ENCODE measurements around the gene IGSF9B.

IGSF9B gene

DNA sequence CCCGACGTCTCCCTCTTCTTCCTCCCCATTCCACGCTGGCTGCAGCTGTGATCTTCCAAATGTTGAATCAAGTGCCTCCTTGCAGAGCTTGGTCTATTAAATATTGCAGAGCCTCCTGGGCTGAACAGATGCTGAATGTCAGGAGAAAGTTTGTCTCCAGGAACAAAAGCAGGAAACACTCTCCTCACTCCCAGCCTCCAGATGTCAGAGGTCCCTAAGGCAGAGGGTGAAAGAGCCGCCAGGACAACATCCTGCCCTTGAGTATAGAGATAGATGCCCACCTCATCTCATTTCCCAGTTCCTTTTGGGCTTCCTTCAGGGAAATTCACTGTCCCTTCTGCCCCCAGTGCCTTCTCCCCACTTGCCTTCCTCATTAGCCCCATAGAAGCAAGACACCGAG, 40.8 kb upstream of the IGSF9B start:
- no peak for FAIRE-seq

GRCh38 chr11:133996671-133997070, 39.9 kb upstream of the IGSF9B start:
- FAIRE-seq (no peak), DNase-seq (ENCODE audit: insufficient read length, low spot score) (no peak)
- TF ChIP-seq SPI1 (IDR thresholded peaks at IDR 0.05; ENCODE audit: low read depth, low read length) = no peak
- TF ChIP-seq POLR2A (IDR thresholded peaks at IDR 0.05; ENCODE audit: low read depth, low read length) = no peak
- TF ChIP-seq TAF1 (IDR thresholded peaks at IDR 0.05; ENCODE audit: low read depth, low read length) = no peak
- TF ChIP-seq POLR2AphosphoS5 (IDR thresholded peaks at IDR 0.05; ENCODE audit: low read depth, low read length) = no peak
- no peak for TF ChIP-seq POU2F2 (IDR thresholded peaks at IDR 0.05; ENCODE audit: low read depth, low read length)
- no peak for TF ChIP-seq PAX5 (IDR thresholded peaks at IDR 0.05; ENCODE audit: insufficient read depth, low read length, severe bottlenecking)

More for the DNA sequence above, 40.8 kb upstream of the IGSF9B start:
- DNase-seq (ENCODE audit: insufficient read length, low spot score) = no peak
- TF ChIP-seq POLR2AphosphoS5 (IDR thresholded peaks at IDR 0.05; ENCODE audit: low read depth, low read length) (no peak), SPI1 (IDR thresholded peaks at IDR 0.05; ENCODE audit: low read depth, low read length) (no peak), TAF1 (IDR thresholded peaks at IDR 0.05; ENCODE audit: low read depth, low read length) (no peak), POU2F2 (IDR thresholded peaks at IDR 0.05; ENCODE audit: low read depth, low read length) (no peak), PAX5 (IDR thresholded peaks at IDR 0.05; ENCODE audit: insufficient read depth, low read length, severe bottlenecking) (no peak), POLR2A (IDR thresholded peaks at IDR 0.05; ENCODE audit: low read depth, low read length) (no peak)

GRCh38 chr11:133995066-133995465, 38.3 kb upstream of the IGSF9B start:
- FAIRE-seq = no peak
- TF ChIP-seq PAX5 (IDR thresholded peaks at IDR 0.05; ENCODE audit: insufficient read depth, low read length, severe bottlenecking) = no peak
- TF ChIP-seq POU2F2 (IDR thresholded peaks at IDR 0.05; ENCODE audit: low read depth, low read length) = peak; percentile 61
- DNase-seq (ENCODE audit: insufficient read length, low spot score) = no peak

DNA sequence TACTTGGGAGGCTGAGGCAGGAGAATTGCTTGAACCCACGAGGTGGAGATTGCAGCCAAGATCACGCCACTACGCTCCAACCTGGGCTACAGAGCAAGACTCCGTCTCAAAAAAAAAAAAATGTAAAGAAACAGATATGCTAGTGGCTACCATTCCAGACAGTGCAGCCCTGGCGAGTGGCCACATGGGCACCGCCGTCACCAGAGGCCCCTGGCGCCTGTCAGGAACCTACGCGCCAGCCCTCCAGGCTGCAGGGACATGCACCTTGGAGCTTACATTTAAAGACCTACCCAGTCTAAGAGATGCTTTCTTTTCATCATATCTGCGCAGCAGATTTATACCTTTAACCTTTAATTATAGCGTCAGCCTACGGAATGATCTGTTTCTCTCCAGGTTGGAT, 37.2 kb upstream of the IGSF9B start:
- TF ChIP-seq POLR2A (IDR thresholded peaks at IDR 0.05; ENCODE audit: low read depth, low read length) = no peak
- TF ChIP-seq POLR2AphosphoS5 (IDR thresholded peaks at IDR 0.05; ENCODE audit: low read depth, low read length) = no peak
- TF ChIP-seq POU2F2 (IDR thresholded peaks at IDR 0.05; ENCODE audit: low read depth, low read length) = no peak
- no peak for TF ChIP-seq PAX5 (IDR thresholded peaks at IDR 0.05; ENCODE audit: insufficient read depth, low read length, severe bottlenecking)
- no peak for TF ChIP-seq TAF1 (IDR thresholded peaks at IDR 0.05; ENCODE audit: low read depth, low read length)
- no peak for TF ChIP-seq SPI1 (IDR thresholded peaks at IDR 0.05; ENCODE audit: low read depth, low read length)
- no peak for FAIRE-seq
- no peak for DNase-seq (ENCODE audit: insufficient read length, low spot score)

GRCh38 chr11:133993107-133993506, 36.3 kb upstream of the IGSF9B start:
- FAIRE-seq (no peak), DNase-seq (ENCODE audit: insufficient read length, low spot score) (no peak)
- no peak for TF ChIP-seq POU2F2 (IDR thresholded peaks at IDR 0.05; ENCODE audit: low read depth, low read length)
- TF ChIP-seq SPI1 (IDR thresholded peaks at IDR 0.05; ENCODE audit: low read depth, low read length) = no peak
- no peak for TF ChIP-seq POLR2AphosphoS5 (IDR thresholded peaks at IDR 0.05; ENCODE audit: low read depth, low read length)
- TF ChIP-seq POLR2A (IDR thresholded peaks at IDR 0.05; ENCODE audit: low read depth, low read length) = no peak
- no peak for TF ChIP-seq PAX5 (IDR thresholded peaks at IDR 0.05; ENCODE audit: insufficient read depth, low read length, severe bottlenecking)
- TF ChIP-seq TAF1 (IDR thresholded peaks at IDR 0.05; ENCODE audit: low read depth, low read length) = no peak

DNA sequence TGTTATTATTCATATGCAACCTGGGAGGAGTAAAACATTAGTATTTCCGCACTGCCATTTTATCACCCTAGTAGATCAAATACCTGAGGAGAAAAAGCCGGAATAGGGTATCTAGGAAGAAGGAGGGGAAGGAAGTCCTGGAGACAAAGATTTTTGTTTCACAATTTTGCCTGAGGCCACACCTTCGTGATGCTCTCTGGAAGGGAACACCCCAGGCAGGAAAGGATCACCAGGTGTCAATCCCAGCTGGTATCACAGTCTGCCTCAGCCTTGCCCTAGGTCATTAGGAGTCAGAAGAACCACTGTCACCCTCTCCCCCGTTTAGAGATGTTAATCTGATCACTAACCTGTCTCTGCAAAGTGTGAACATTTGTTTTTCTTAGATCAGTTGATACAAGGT, 35.4 kb upstream of the IGSF9B start:
- FAIRE-seq = no peak

DNA sequence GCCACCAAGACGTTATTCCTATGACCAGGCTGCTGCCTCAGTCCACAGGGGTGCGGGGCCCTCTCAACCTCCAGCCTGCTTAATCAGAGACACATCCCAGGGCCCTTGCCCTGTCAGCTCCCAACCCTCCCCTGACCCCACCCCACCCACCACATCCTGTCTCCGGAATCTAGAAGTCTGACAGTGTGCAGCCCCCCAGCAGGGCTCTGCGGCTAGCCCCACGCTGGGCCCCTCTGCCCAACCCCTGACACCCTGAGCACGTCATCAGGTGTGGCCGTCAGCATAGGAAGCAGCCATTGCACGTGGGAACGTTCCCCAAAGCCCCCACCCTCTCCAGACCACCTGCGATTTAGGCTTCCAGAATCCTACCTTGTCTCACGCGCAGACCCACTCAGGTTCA, 34.3 kb upstream of the IGSF9B start:
- DNase-seq (ENCODE audit: insufficient read length, low spot score) = no peak
- no peak for FAIRE-seq
- no peak for TF ChIP-seq POLR2A (IDR thresholded peaks at IDR 0.05; ENCODE audit: low read depth, low read length)
- no peak for TF ChIP-seq SPI1 (IDR thresholded peaks at IDR 0.05; ENCODE audit: low read depth, low read length)
- TF ChIP-seq POLR2AphosphoS5 (IDR thresholded peaks at IDR 0.05; ENCODE audit: low read depth, low read length) = no peak
- TF ChIP-seq PAX5 (IDR thresholded peaks at IDR 0.05; ENCODE audit: insufficient read depth, low read length, severe bottlenecking) = no peak
- no peak for TF ChIP-seq POU2F2 (IDR thresholded peaks at IDR 0.05; ENCODE audit: low read depth, low read length)
- no peak for TF ChIP-seq TAF1 (IDR thresholded peaks at IDR 0.05; ENCODE audit: low read depth, low read length)

More for the DNA sequence above, 35.4 kb upstream of the IGSF9B start:
- no peak for DNase-seq (ENCODE audit: insufficient read length, low spot score)
- TF ChIP-seq POLR2AphosphoS5 (IDR thresholded peaks at IDR 0.05; ENCODE audit: low read depth, low read length) (no peak), PAX5 (IDR thresholded peaks at IDR 0.05; ENCODE audit: insufficient read depth, low read length, severe bottlenecking) (no peak), TAF1 (IDR thresholded peaks at IDR 0.05; ENCODE audit: low read depth, low read length) (no peak), SPI1 (IDR thresholded peaks at IDR 0.05; ENCODE audit: low read depth, low read length) (no peak)

DNA sequence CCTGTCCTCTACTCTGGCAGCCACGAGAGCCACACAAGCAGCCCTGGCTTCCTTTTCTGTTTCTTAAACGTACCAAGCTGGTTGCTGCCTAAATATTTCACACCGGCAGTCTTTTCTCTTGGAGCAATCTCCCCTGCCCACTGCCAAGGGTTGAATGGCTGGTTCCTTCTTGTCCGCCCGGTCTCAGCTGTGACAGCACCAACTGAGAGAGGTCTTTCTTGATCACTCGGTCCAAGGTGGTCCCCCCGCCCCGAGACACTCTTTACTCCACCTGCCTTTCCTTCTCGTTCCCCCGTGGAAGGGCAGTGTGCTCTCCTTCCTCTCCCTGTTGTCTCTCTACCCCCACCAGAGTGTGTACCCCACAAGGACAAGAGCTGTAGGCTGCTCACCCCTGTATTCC, 33.7 kb upstream of the IGSF9B start:
- no peak for FAIRE-seq
- TF ChIP-seq POLR2AphosphoS5 (IDR thresholded peaks at IDR 0.05; ENCODE audit: low read depth, low read length) (no peak), SPI1 (IDR thresholded peaks at IDR 0.05; ENCODE audit: low read depth, low read length) (no peak), PAX5 (IDR thresholded peaks at IDR 0.05; ENCODE audit: insufficient read depth, low read length, severe bottlenecking) (no peak), POU2F2 (IDR thresholded peaks at IDR 0.05; ENCODE audit: low read depth, low read length) (no peak), TAF1 (IDR thresholded peaks at IDR 0.05; ENCODE audit: low read depth, low read length) (no peak), POLR2A (IDR thresholded peaks at IDR 0.05; ENCODE audit: low read depth, low read length) (no peak)
- no peak for DNase-seq (ENCODE audit: insufficient read length, low spot score)

- DNase-seq (ENCODE audit: insufficient read length, low spot score) (no peak), FAIRE-seq (no peak)
- no peak for TF ChIP-seq PAX5 (IDR thresholded peaks at IDR 0.05; ENCODE audit: insufficient read depth, low read length, severe bottlenecking)
- no peak for TF ChIP-seq POLR2AphosphoS5 (IDR thresholded peaks at IDR 0.05; ENCODE audit: low read depth, low read length)
Measured at GRCh38 chr11:133988686-133989410, 32.1 kb upstream of the IGSF9B start.

DNA sequence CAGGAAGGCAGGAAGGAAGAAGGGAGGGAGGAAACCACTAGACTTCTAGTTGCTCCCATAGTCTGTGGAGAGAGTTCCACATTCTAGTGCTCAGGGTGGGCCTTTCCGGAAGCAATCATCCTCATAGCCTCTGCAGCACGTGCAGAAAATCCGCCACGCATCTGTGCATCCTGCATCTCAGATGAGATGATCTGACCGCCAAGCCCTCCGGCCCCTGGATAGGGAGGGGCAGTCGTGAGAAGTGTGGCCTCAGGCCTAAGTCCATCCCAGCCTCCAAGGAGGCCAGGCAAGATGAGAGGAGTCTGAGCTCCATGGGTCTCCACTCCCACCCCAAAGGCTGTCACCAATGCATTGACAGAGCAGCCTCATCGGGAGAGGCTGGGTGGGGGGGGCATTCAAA, 30.4 kb upstream of the IGSF9B start:
- TF ChIP-seq SPI1 (IDR thresholded peaks at IDR 0.05; ENCODE audit: low read depth, low read length) = no peak
- TF ChIP-seq POU2F2 (IDR thresholded peaks at IDR 0.05; ENCODE audit: low read depth, low read length) = no peak
- TF ChIP-seq POLR2AphosphoS5 (IDR thresholded peaks at IDR 0.05; ENCODE audit: low read depth, low read length) = no peak
- TF ChIP-seq TAF1 (IDR thresholded peaks at IDR 0.05; ENCODE audit: low read depth, low read length) = no peak
- TF ChIP-seq PAX5 (IDR thresholded peaks at IDR 0.05; ENCODE audit: insufficient read depth, low read length, severe bottlenecking) = no peak
- TF ChIP-seq POLR2A (IDR thresholded peaks at IDR 0.05; ENCODE audit: low read depth, low read length) = no peak
- FAIRE-seq = no peak
- DNase-seq (ENCODE audit: insufficient read length, low spot score) = no peak

Measured in GM12891 (cell line).